Epidermal melanocyte (primary cell): Measurements from ENCODE around the gene FAP.

Experiments
- DNase-seq: peaks from one replicate; pipeline ENCODE4 v3.0.0; 2011; ENCODE audit warnings: low spot score; ENCODE audit not compliant: insufficient read length

The FAP gene

GRCh38 chr2:162243294-162243693 is at the start of gene FAP:
FAP (minus strand) TSS chr2:162243445; CDS start chr2:162243327, 118 bp downstream.
- no peak for DNase-seq

- no peak for DNase-seq
Observed at GRCh38 chr2:162291748-162292147, 48.5 kb upstream of the FAP start.

- DNase-seq, result no peak
Observed at GRCh38 chr2:162282765-162283425, 39.6 kb upstream of the FAP start.

- no peak for DNase-seq
Observed at GRCh38 chr2:162280654-162281053, 37.4 kb upstream of the FAP start.

GRCh38 chr2:162277381-162277780 is 34.1 kb upstream of the FAP start:
- no peak for DNase-seq

GRCh38 chr2:162267996-162268395 is 24.8 kb upstream of the FAP start:
- no peak for DNase-seq

GRCh38 chr2:162267496-162267895 is 24.3 kb upstream of the FAP start:
- no peak for DNase-seq

GRCh38 chr2:162266460-162266760 is 23.2 kb upstream of the FAP start:
- no peak for DNase-seq

- no peak for DNase-seq
Observed at GRCh38 chr2:162265666-162266459, 22.6 kb upstream of the FAP start.

GRCh38 chr2:162261032-162261945 is 18.0 kb upstream of the FAP start:
- no peak for DNase-seq

- DNase-seq, result no peak
Observed at GRCh38 chr2:162258686-162259085, 15.4 kb upstream of the FAP start.

GRCh38 chr2:162258169-162258568 is 14.9 kb upstream of the FAP start:
- no peak for DNase-seq

GRCh38 chr2:162257425-162257824 is 14.2 kb upstream of the FAP start:
- no peak for DNase-seq

GRCh38 chr2:162256591-162256991 is 13.3 kb upstream of the FAP start:
- DNase-seq, result no peak

- no peak for DNase-seq
Observed at GRCh38 chr2:162254236-162254871, 11.1 kb upstream of the FAP start.

- no peak for DNase-seq
Observed at GRCh38 chr2:162253435-162253834, 10.2 kb upstream of the FAP start.

- no peak for DNase-seq
Observed at GRCh38 chr2:162252153-162252552, 8.9 kb upstream of the FAP start.

- DNase-seq, result no peak
Observed at GRCh38 chr2:162245781-162246180, 2.5 kb upstream of the FAP start.

GRCh38 chr2:162245061-162245460 is 1.8 kb upstream of the FAP start:
- DNase-seq, result no peak

- DNase-seq, result no peak
Observed at GRCh38 chr2:162244541-162245031, 1.3 kb upstream of the FAP start.

- DNase-seq, result no peak
Observed at GRCh38 chr2:162243715-162244114, 470 bp upstream of the FAP start.
